Dedifferentiated amniotic fluid mesenchymal stem cell (primary cell): Measurements from ENCODE around the gene PGAP6.
A peak's percentile ranks its signal among the peaks of the same experiment; 100 is the strongest.
"Not testable (repeated sequence)": the region's sequence is repeated elsewhere in the genome, so short reads cannot be mapped to it uniquely, and the experiment has no call there.

Experiments used
- DNase-seq: peaks from one replicate; pipeline ENCODE4 v3.0.0-alpha.2; 2016; ENCODE audit errors: extremely low spot score

The PGAP6 gene

DNA sequence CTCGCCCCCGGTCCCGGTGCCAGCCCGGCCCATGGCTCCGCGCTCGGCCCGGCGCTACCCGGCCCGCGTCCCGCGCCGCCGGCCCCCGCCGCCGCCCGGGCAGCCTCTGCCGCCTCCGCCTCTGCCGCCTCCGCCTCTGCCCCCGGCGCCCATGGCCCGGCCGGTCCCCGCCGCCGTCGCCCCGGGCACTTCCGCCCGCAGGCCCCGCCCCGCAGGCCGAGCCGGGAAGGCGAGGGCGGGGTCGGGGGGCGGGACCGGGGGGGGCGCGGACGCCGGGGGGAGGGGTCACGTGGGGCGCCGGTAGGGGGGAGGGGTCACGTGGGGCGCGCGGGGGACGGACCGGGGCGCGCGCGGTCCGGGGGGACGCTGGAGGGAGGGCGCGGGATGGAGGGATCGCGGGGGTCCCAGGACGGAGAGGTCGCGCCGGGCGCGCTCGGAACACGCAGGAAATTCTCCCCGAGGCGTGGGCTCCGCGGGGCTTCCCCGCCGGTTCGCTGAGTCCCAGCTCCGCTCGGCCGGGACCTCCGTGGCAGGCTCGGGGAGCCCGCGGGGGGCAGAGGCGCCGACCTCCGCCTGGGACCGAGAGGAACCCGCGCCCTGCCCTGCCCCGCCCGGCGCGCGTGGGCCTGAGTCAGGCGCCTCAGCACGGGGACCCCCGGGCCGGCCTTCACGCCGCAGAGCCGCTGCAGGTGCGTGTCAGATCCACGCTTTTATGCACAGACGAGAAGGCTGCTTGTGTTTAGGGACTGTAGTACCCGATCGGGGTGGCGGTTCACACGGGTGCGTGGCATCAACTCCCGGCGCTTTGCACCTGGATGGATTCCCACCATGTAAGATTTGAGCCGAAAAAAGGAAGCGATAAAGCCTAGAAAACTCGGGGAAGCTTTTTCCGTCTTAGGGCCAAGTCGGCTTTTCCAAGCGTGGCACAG, at the start of gene PGAP6:
Gene PGAP6 (minus strand): TSS at position 190 of the 929 bp plus-strand sequence. CDS start 157 bp downstream, at position 33.
- peak; percentile 31 for DNase-seq

- DNase-seq = no peak
Observed at GRCh38 chr16:430904-431303, 49.1 kb upstream of the PGAP6 start.

DNA sequence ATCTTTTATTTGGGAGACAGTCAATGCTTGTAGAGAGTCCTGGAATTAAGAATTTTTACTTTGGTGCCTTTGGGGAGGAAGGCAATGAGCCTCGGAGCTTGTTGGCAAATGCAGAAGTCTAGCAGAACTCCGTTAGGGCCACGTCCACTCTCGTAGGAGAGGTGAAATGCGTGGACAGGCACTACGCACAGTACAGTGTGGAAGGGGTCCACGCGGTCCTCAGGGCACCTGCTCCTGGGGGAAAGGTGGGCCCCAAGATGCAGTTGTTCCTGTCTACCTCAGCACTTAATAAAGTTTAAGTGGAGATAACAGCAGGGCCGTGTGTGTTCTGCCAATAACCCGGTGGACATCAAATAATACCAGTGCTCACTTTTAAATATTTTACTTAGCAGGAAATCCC, 45.5 kb upstream of the PGAP6 start:
- no peak for DNase-seq

GRCh38 chr16:426906-427249, 45.1 kb upstream of the PGAP6 start:
- no peak for DNase-seq

DNA sequence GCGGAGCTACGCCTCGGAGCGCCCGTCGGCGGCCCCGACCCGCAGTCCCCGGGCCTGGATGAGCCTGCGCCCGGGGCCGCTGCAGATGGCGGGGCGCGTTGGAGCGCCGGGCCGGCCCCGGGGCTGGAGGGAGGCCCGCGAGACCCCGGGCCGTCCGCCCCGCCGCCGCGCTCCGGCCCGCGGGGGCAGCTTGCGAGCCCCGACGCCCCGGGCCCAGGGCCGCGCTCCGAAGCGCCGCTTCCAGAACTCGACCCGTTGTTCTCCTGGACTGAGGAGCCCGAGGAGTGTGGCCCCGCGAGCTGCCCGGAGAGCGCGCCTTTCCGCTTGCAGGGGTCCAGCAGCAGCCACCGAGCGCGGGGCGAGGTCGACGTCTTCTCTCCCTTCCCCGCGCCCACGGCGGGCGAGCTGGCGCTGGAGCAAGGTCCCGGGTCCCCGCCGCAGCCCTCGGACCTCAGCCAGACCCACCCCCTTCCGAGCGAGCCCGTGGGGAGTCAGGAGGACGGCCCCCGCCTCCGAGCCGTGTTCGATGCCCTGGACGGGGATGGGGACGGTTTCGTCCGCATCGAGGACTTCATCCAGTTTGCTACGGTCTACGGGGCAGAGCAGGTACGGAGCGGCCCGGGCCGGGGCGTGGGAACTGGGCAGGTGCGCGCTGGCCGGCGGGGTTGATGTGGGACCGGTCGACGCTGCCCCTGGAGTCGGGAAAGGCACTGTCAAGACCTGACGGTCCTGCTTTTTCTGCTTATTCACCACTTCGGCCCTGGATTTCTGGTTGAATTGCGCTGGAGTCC, 44.5 kb upstream of the PGAP6 start:
- no peak for DNase-seq

DNA sequence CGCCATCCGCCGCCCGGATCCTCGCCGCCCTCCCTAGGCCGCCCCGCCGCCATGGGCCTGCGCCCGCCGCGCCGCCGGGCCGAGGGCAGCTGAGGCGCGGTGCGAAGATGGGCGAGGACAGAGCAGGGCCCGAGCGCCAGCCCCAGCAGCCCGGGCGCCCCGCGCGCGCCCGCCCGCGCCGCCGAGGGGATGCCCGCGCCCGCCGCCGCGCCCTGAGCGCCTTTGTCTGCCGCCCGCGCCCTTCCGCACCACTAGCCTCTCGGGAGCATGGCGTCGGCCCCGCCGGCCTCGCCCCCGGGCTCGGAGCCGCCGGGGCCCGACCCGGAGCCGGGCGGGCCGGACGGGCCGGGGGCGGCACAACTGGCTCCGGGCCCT, 43.9 kb upstream of the PGAP6 start:
- DNase-seq = no peak

- peak; percentile 44 for DNase-seq
Observed at GRCh38 chr16:425082-425718, 43.4 kb upstream of the PGAP6 start, which contains the start of gene RAB11FIP3. Gene RAB11FIP3 (plus strand): TSS chr16:425649. CDS start chr16:426007, 358 bp downstream.

DNA sequence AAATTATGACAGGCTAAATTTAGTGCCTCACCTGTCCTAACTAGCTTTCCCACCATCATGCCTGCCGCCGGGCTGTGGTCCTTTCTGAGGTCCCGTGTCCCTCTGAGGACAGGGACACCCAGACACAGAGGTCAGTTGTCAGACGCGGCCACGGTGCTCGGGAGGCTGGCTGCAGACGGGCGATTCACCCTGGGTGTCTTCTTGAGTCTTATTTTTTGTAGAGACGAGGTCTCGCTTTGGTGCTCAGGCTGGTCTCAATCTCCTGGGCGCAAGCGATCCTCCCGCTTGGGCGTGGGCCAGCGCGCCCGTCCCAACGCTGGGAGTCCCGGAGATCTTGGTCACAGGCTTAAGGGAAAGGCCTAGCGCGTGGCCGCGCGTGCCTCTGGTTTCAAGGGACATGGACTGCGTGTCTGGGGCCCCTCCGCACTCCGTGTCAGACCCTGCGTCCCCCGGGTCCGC, 42.9 kb upstream of the PGAP6 start:
- DNase-seq = no peak

DNA sequence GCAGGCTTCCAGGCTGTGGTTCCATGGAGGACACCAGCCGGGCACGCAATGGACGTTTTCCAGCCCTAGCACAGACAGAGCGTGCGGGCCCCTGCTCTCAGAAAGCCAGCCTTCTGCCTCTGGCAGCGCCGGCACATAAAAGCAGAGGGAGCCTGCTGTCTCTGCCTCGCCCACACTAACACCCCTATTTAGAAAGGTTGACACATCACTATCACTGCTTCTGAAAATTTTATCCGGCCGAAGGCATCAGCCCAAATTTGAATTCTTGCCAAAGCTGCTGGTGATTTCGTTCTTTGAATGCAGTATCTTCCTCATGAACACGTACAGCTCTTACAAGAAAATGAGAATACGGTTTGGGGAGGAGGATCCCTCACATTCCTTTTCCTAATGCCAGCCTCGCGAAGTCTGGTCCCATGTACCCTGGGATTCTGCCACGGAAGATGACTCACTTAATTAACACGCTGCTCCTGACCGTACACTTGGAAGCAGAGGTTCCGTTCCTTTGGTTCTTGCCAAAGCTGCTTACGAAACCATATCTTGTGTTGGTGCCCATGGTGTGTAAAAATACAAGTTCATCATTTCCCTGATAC, 42.4 kb upstream of the PGAP6 start:
- peak; percentile 86 for DNase-seq

DNA sequence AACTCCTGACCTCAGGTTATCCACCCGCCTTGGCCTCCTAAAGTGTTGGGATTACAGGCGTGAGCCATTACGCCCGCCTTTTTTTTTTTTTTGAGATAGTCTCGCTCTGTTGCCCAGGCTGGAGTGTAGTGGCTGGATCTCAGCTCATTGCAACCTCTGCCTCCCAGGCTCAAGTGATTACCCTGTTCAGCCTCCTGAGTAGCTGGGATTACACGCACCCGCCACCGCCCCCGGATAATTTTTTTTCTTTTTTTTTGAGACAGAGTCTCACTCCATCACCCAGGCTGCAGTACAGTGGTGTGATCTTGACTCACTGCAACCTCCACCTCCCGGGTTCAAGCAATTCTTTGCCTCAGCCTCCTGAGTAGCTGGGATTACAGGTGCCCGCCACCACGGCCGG, 40.4 kb upstream of the PGAP6 start:
- DNase-seq = not testable (repeated sequence)

GRCh38 chr16:415170-415498, 33.4 kb upstream of the PGAP6 start:
- DNase-seq = not testable (repeated sequence)

DNA sequence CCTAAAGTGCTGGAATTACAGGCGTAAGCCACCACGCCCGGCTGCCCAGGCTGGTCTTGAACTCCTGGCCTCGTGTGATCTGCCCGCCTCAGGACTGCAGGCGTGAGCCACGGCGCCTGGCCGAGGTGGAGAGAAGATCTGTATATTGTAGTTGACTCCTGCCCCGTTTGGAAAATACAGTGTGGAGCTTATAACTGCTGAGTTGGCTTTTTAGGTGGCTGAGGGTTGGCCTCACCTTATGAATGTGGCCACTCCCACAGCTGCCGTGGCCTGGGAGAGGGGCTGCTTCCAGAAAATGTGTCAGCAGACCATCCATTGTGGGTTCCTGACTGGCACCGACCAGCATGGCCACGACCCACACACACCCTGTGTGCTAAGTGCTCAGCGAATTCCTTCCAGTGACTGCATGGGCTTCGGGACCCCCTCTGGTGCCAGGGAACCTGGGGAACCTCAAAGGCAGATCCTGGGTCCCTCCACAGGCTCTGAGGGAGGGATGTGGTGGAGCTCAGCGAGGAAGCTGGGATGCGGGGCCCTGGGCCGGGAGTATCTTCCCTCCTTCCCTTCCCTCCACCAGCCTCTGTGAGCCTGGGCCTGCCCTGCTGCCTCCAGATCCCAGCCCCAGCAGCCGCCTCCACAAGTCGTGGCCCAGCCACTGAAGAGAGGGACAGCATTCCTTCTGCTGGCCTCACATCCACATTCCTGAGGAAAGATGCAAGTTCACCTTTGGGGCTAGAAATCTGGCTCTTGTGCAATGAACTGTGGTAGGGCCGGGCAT, 32.8 kb upstream of the PGAP6 start:
- no peak for DNase-seq

GRCh38 chr16:411576-412265, 29.9 kb upstream of the PGAP6 start:
- no peak for DNase-seq

DNA sequence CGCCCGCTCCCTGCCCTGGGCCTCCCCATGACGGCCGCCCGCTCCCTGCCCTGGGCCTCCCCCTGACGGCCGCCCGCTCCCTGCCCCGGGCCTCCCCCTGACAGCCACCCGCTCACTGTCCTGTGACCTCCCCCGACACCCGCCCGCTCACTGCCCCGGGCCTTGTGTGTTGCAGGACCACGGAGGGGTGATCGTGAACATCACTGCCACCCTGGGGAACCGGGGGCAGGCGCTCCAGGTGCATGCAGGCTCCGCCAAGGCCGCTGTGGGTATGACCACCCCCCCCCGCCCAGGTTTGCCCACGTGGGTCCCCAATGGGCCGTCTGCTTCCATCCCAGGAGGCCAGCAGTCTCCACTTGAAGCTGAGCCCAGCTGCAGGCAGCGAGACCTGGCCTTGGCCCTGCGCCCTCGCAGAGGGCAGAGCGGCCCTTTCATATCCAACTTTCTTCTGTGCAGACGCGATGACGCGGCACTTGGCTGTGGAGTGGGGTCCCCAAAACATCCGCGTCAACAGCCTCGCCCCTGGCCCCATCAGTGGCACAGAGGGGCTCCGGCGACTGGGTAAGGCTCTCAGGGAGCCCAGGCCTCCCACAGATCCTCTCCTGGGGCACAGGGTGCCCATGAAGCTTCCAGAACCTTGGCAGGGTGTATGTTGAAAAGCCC, 28.9 kb upstream of the PGAP6 start:
- no peak for DNase-seq

- DNase-seq = no peak
Observed at GRCh38 chr16:407253-407652, 25.5 kb upstream of the PGAP6 start.

GRCh38 chr16:405548-406506, 24.0 kb upstream of the PGAP6 start:
- no peak for DNase-seq

GRCh38 chr16:404971-405486, 23.3 kb upstream of the PGAP6 start:
- no peak for DNase-seq

GRCh38 chr16:401468-402348, 19.9 kb upstream of the PGAP6 start, which contains the start of gene DECR2:
Gene DECR2 (plus strand): TSS chr16:401885. CDS start chr16:401964, 79 bp downstream.
- peak; percentile 87 for DNase-seq
